Measurements from ENCODE around the gene ZNF772.
A peak's percentile ranks its signal among the peaks of the same experiment; 100 is the strongest.

ZNF772 gene

GRCh38 chr19:57436417-57436816 lies 40.9 kb downstream of the ZNF772 start:
- no peaks in the 10 kb centered on the region for H3K27me3 ChIP-seq (ENCODE audit: low read depth, low read length)
- H3K27ac ChIP-seq (ENCODE audit: low read length), result no peak overlapping the region
- H3K36me3 ChIP-seq (replicated peaks; ENCODE audit: low read depth, low read length), result peaks cover 17% of the 10 kb centered on the region
- peaks cover 18% of the 10 kb centered on the region for H3K4me1 ChIP-seq (ENCODE audit: low read length)
- H3K79me2 ChIP-seq (ENCODE audit: low read length), result peaks cover 61% of the 10 kb centered on the region
- peaks cover 6% of the 10 kb centered on the region; the same call in 1 of the 2 replicates for H4K20me1 ChIP-seq (ENCODE audit: insufficient read depth, low read length)
- H3K9me3 ChIP-seq (ENCODE audit: insufficient read depth, low read length), result no peaks in the 10 kb centered on the region
- TF ChIP-seq CTCF (IDR thresholded peaks at IDR 0.05; ENCODE audit: low read depth, low read length) (no peak), EZH2phosphoT487 (IDR thresholded peaks at IDR 0.05; ENCODE audit: low read depth) (no peak)
- peak overlapping the region; percentile 87 for H3K4me2 ChIP-seq (ENCODE audit: low read length)
- H3K9ac ChIP-seq (ENCODE audit: low read length), result peak overlapping the region; percentile 78
- H2AFZ ChIP-seq (ENCODE audit: low read depth, low read length), result no peak overlapping the region
- peak overlapping the region; percentile 89 for H3K4me3 ChIP-seq (ENCODE audit: low read length)

- Histone ChIP-seq H3K9me3 (ENCODE audit: insufficient read depth, low read length) (no peaks in the 10 kb centered on the region), H3K27ac (ENCODE audit: low read length) (peak within 1 kb of the TSS; percentile 16; the same call in 1 of the 2 replicates), H3K27me3 (ENCODE audit: low read depth, low read length) (no peaks in the 10 kb centered on the region), H4K20me1 (ENCODE audit: insufficient read depth, low read length) (peaks cover 3% of the 10 kb centered on the region; the same call in 1 of the 2 replicates), H3K36me3 (replicated peaks; ENCODE audit: low read depth, low read length) (peaks cover 17% of the 10 kb centered on the region), H2AFZ (ENCODE audit: low read depth, low read length) (peak within 1 kb of the TSS; percentile 89), H3K9ac (ENCODE audit: low read length) (peak within 1 kb of the TSS; percentile 78), H3K4me2 (ENCODE audit: low read length) (peak within 1 kb of the TSS; percentile 94), H3K4me3 (ENCODE audit: low read length) (peak within 1 kb of the TSS; percentile 89), H3K79me2 (ENCODE audit: low read length) (peaks cover 52% of the 10 kb centered on the region), H3K4me1 (ENCODE audit: low read length) (peaks cover 14% of the 10 kb centered on the region)
- TF ChIP-seq CTCF (IDR thresholded peaks at IDR 0.05; ENCODE audit: low read depth, low read length) (no peak), EZH2phosphoT487 (IDR thresholded peaks at IDR 0.05; ENCODE audit: low read depth) (no peak)
Observed at GRCh38 chr19:57435062-57435978, 42.0 kb downstream of the ZNF772 start, which contains the start of gene ZNF749. ZNF749 (plus strand) TSS chr19:57435325; CDS start chr19:57435579, 254 bp downstream.

- H3K4me3 ChIP-seq (ENCODE audit: low read length), result peak overlapping the region; percentile 89
- peak overlapping the region; percentile 11; the same call in 1 of the 2 replicates for H3K27ac ChIP-seq (ENCODE audit: low read length)
- H3K9me3 ChIP-seq (ENCODE audit: insufficient read depth, low read length), result no peaks in the 10 kb centered on the region
- H3K4me2 ChIP-seq (ENCODE audit: low read length), result peak overlapping the region; percentile 94
- H3K9ac ChIP-seq (ENCODE audit: low read length), result peak overlapping the region; percentile 67
- H4K20me1 ChIP-seq (ENCODE audit: insufficient read depth, low read length), result 0 out of 2 replicates have a peak, but pooled peaks cover 3% of the 10 kb centered on the region
- TF ChIP-seq CTCF (IDR thresholded peaks at IDR 0.05; ENCODE audit: low read depth, low read length), result no peak
- no peak for TF ChIP-seq EZH2phosphoT487 (IDR thresholded peaks at IDR 0.05; ENCODE audit: low read depth)
- H3K79me2 ChIP-seq (ENCODE audit: low read length), result peaks cover 44% of the 10 kb centered on the region
- H2AFZ ChIP-seq (ENCODE audit: low read depth, low read length), result peak overlapping the region; percentile 89
- H3K36me3 ChIP-seq (replicated peaks; ENCODE audit: low read depth, low read length), result peaks cover 10% of the 10 kb centered on the region
- peaks cover 14% of the 10 kb centered on the region for H3K4me1 ChIP-seq (ENCODE audit: low read length)
- H3K27me3 ChIP-seq (ENCODE audit: low read depth, low read length), result no peaks in the 10 kb centered on the region
Observed at GRCh38 chr19:57434386-57435061, 42.8 kb downstream of the ZNF772 start.

GRCh38 chr19:57421037-57421436 lies 56.3 kb downstream of the ZNF772 start:
- no peaks in the 10 kb centered on the region for H4K20me1 ChIP-seq (ENCODE audit: insufficient read depth, low read length)
- TF ChIP-seq CTCF (IDR thresholded peaks at IDR 0.05; ENCODE audit: low read depth, low read length) (no peak), EZH2phosphoT487 (IDR thresholded peaks at IDR 0.05; ENCODE audit: low read depth) (no peak)
- H3K27me3 ChIP-seq (ENCODE audit: low read depth, low read length), result no peaks in the 10 kb centered on the region
- no peak overlapping the region for H2AFZ ChIP-seq (ENCODE audit: low read depth, low read length)
- no peak overlapping the region for H3K4me3 ChIP-seq (ENCODE audit: low read length)
- no peaks in the 10 kb centered on the region for H3K9me3 ChIP-seq (ENCODE audit: insufficient read depth, low read length)
- H3K4me1 ChIP-seq (ENCODE audit: low read length), result no peaks in the 10 kb centered on the region
- H3K79me2 ChIP-seq (ENCODE audit: low read length), result 0 out of 2 replicates have a peak, but pooled peaks cover 8% of the 10 kb centered on the region
- H3K4me2 ChIP-seq (ENCODE audit: low read length), result no peak overlapping the region
- H3K36me3 ChIP-seq (replicated peaks; ENCODE audit: low read depth, low read length), result peaks cover 27% of the 10 kb centered on the region
- H3K9ac ChIP-seq (ENCODE audit: low read length), result no peak overlapping the region
- H3K27ac ChIP-seq (ENCODE audit: low read length), result no peak overlapping the region

Measured in OCI-LY3 (cell line).